Gastrocnemius medialis (tissue), 4 donors: ENCODE measurements around the gene ZNF664. TPM values are rescaled to one million over a fixed set of nuclear protein-coding genes. Genes with fewer than 3 reads are reported as not detected.

Experiments used
- ATAC-seq, 2 donors: fragments of 150-250 bp; one replicate each; pipeline ENCODE4 v1.9.1; 2016
- DNase-seq, 2 donors: peaks; one replicate each; pipeline ENCODE4 v3.0.0-alpha.2; 2019
- H3K27ac ChIP-seq, 4 donors: fragments of 200-600 bp; sonication (generic); 1 replicate in 1 of 4; 2 replicates in 3 of 4; pipeline ENCODE4 v1.5.1; 2016 to 2018; ENCODE audit warnings: mild to moderate bottlenecking in 2 of 4, moderate library complexity in 1 of 4
- H3K27me3 ChIP-seq, 3 donors: fragments of 200-600 bp; sonication (generic) in 2 of 3; 1 replicate in 1 of 3; 2 replicates in 2 of 3; pipeline versions ENCODE4 v1.5.1 to v1.6.0; 2016 to 2019; ENCODE audit warnings: mild to moderate bottlenecking in 1 of 3, moderate library complexity in 1 of 3
- H3K36me3 ChIP-seq, 2 donors: fragments of 200-600 bp; sonication (generic) in 1 of 2; one replicate each; pipeline ENCODE4 v1.5.1; 2017 to 2018
- H3K4me1 ChIP-seq, 2 donors: fragments of 200-600 bp; sonication (generic) in 1 of 2; one replicate each; pipeline ENCODE4 v1.5.1; 2016 to 2017; ENCODE audit warnings: mild to moderate bottlenecking in 2 of 2
- H3K4me3 ChIP-seq, 4 donors: fragments of 200-600 bp; sonication (generic) in 3 of 4; 1 replicate in 1 of 4; 2 replicates in 3 of 4; pipeline ENCODE4 v1.5.1; 2016 to 2019; ENCODE audit warnings: mild to moderate bottlenecking in 2 of 4
- H3K9me3 ChIP-seq, 3 donors: fragments of 200-600 bp; sonication (generic) in 2 of 3; 1 replicate in 1 of 3; 2 replicates in 2 of 3; pipeline ENCODE4 v1.5.1; 2016 to 2019
- CTCF ChIP-seq, 5 experiments: fragments of 450-650 bp in 3 of 5; fragments of 200-600 bp in 2 of 5; sonication (generic) in 2 of 5; IDR thresholded peaks in 4 of 5; conservative IDR thresholded peaks in 1 of 5; 1 replicate in 4 of 5; 2 replicates in 1 of 5; pipeline ENCODE4 v1.5.1; 2016 to 2019; ENCODE audit warnings: antibody characterized with exemption in 5 of 5, mild to moderate bottlenecking in 3 of 5, moderate library complexity in 3 of 5
- POLR2A ChIP-seq, 2 donors: fragments of 450-650 bp; IDR thresholded peaks; one replicate each; pipeline ENCODE4 v1.6.1; 2017; ENCODE audit warnings: antibody characterized with exemption in 2 of 2, mild to moderate bottlenecking in 2 of 2, moderate library complexity in 2 of 2
- in situ Hi-C, 4 donors: fragments of 200-750 bp; cut with MboI; loops; one replicate each; pipeline versions ENCODE4 v1.15.0 to v1.8.0; 2017; ENCODE audit warnings: low sequenced_read_pairs in 4 of 4
- intact Hi-C: fragments of 100-400 bp; cut with DNase I; formaldehyde crosslinking; loops from one replicate; pipeline ENCODE4 v1.15.1; 2023; ENCODE audit warnings: low total_unique reads
- total RNA-seq, 4 donors: library from RNA; depleted of rRNA; stranded (reverse); fragments of >200 nt; gene quantifications; one replicate each; pipeline versions ENCODE4 v1.1.0 to v1.2.3, GENCODE V29; 2016

ZNF664 gene
- total RNA-seq, 4 donors from 2014 or later = 18.1 to 37.0 (median 32.6) TPM

- Histone ChIP-seq H3K36me3 (no peaks in the 10 kb centered on the region), H3K9me3 (no peaks in the 10 kb centered on the region), H3K4me1 (peaks cover 0 to 11% of the 10 kb centered on the region in 2 donors), H3K27me3 (no peaks in the 10 kb centered on the region), H3K4me3 (no peak overlapping the region), H3K27ac (no peak overlapping the region)
- in situ Hi-C loops = loop anchor here in 2 of 4 donors (10.0 to 25.0 kb wide), 2 partner anchors 269 to 866 kb away; partner anchors contain the start of gene UBC (in 1 of the 2)
- intact Hi-C loops = no loop called here
- ATAC-seq (no peak), DNase-seq (no peak)
- TF ChIP-seq POLR2A (IDR thresholded peaks at IDR 0.05) = no peak
- TF ChIP-seq CTCF (IDR thresholded peaks at IDR 0.05 in 4 of 5, conservative IDR thresholded peaks at IDR 0.05 in 1 of 5) = no peak
Measured at GRCh38 chr12:124045671-124046455, 72.8 kb downstream of the ZNF664 start.

- H3K4me1 ChIP-seq = peaks cover 0 to 11% of the 10 kb centered on the region in 2 donors
- TF ChIP-seq POLR2A (IDR thresholded peaks at IDR 0.05) (no peak), CTCF (IDR thresholded peaks at IDR 0.05 in 4 of 5, conservative IDR thresholded peaks at IDR 0.05 in 1 of 5) (no peak)
- H3K4me3 ChIP-seq = no peak overlapping the region
- intact Hi-C loops = no loop called here
- no peaks in the 10 kb centered on the region for H3K9me3 ChIP-seq
- ATAC-seq (no peak), DNase-seq (no peak)
- H3K27me3 ChIP-seq = no peaks in the 10 kb centered on the region
- in situ Hi-C loops = loop anchor here in 2 of 4 donors (10.0 to 25.0 kb wide), 2 partner anchors 268 to 866 kb away; partner anchors contain the start of gene UBC (in 1 of the 2)
- no peaks in the 10 kb centered on the region for H3K36me3 ChIP-seq
- no peak overlapping the region for H3K27ac ChIP-seq
Measured at GRCh38 chr12:124046456-124046740, 73.4 kb downstream of the ZNF664 start.

GRCh38 chr12:124047045-124047566 lies 74.1 kb downstream of the ZNF664 start:
- Histone ChIP-seq H3K27ac (no peak overlapping the region), H3K36me3 (no peaks in the 10 kb centered on the region), H3K27me3 (no peaks in the 10 kb centered on the region), H3K9me3 (no peaks in the 10 kb centered on the region), H3K4me3 (no peak overlapping the region), H3K4me1 (peaks cover 0 to 11% of the 10 kb centered on the region in 2 donors)
- no peak for TF ChIP-seq POLR2A (IDR thresholded peaks at IDR 0.05)
- in situ Hi-C loops (loop anchor here in 2 of 4 donors (10.0 to 25.0 kb wide), 2 partner anchors 268 to 865 kb away; partner anchors contain the start of gene UBC (in 1 of the 2)), intact Hi-C loops (no loop called here)
- DNase-seq (no peak), ATAC-seq (no peak)

GRCh38 chr12:124049451-124050094 lies 76.6 kb downstream of the ZNF664 start:
- in situ Hi-C loops = loop anchor here (5.0 to 25.0 kb wide), 3 partner anchors 265 to 863 kb away; partner anchors contain the start of gene UBC (in 1 of the 4)

More at GRCh38 chr12:124049451-124050094, 76.6 kb downstream of the ZNF664 start:
- Histone ChIP-seq H3K4me1 (peaks cover 0 to 5% of the 10 kb centered on the region in 2 donors), H3K36me3 (no peaks in the 10 kb centered on the region), H3K9me3 (no peaks in the 10 kb centered on the region), H3K27ac (no peak overlapping the region), H3K27me3 (no peaks in the 10 kb centered on the region), H3K4me3 (no peak overlapping the region)
- DNase-seq (no peak), ATAC-seq (no peak)
- intact Hi-C loops = no loop called here
- TF ChIP-seq CTCF (IDR thresholded peaks at IDR 0.05 in 4 of 5, conservative IDR thresholded peaks at IDR 0.05 in 1 of 5) (no peak), POLR2A (IDR thresholded peaks at IDR 0.05) (no peak)
